ENCODE data around the gene ITPRIPL1.

ITPRIPL1 gene

DNA sequence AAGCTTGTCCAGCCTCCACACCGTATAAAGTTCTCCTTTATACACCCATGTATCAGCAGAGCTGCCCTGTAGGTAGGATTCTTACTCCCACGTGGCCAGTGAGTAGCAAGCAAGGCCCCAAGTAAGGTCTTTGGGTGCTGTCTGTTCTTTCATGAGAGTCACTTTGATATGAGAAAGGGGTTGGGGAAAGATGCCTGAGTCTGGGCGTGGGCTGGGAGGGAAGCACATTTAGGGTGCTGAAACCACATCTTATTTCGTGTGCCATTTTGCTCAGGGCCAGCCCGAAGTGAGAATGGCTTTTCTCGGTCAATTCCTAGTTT lies 436 bp upstream of the ITPRIPL1 start:
- no peak for FAIRE-seq

DNA sequence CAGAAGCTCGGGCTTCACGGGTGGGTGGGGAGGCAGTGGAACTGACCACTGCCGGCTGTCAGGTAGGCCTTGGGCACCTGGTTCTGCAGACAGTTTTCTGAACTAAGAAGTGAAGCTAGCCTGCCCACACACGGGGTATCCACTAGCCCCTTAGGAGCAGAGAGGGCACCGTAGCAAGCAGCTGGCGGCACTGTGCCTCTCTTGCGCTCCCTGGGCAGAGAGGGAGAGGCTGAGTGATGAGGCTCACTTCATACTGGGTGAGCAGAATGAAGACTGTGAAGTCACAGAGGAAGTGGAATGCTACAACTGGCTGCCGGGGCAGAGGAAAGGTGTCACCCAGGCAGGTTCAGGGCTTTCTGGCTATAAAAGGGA lies 753 bp downstream of the ITPRIPL1 start:
- FAIRE-seq: no peak

DNA sequence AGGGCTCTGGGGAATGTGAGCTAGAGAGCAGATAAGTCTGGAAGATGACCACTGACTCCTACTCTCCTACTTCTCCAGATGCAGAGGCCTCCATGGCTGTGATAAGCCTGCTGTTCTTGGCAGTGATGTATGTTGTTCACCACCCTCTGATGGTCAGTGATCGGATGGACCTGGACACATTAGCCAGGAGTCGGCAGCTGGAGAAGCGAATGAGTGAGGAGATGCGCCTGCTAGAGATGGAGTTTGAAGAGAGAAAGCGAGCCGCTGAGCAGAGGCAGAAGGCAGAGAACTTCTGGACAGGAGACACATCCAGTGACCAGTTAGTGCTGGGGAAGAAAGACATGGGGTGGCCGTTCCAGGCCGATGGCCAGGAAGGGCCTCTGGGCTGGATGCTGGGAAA lies 1.4 kb downstream of the ITPRIPL1 start:
- FAIRE-seq: no peak

DNA sequence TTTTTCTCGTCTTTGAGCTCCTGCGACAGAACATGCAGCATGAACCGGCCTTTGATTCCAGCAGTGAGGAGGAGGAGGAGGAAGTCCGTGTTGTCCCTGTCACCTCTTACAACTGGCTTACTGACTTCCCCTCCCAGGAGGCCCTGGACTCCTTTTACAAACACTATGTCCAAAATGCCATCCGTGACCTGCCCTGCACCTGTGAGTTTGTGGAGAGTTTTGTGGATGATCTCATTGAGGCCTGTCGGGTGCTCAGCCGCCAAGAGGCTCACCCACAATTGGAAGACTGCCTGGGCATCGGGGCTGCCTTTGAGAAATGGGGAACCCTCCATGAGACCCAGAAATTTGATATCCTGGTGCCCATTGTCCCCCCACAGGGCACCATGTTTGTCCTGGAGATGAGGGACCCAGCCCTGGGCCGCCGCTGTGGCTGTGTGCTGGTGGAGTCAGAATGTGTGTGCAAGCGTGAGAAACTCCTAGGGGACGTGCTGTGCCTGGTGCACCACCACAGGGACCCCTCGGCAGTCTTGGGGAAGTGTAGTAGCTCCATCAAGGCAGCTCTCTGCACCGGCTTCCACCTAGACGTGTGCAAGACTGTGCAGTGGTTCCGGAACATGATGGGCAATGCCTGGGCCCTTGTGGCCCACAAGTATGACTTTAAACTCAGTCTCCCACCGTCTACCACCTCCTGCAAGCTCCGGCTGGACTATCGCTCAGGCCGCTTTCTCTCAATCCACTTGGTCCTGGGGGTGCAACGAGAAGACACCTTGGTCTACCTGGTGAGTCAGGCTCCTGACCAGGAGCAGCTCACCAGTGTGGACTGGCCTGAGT lies 2.1 kb downstream of the ITPRIPL1 start:
- FAIRE-seq: no peak

DNA sequence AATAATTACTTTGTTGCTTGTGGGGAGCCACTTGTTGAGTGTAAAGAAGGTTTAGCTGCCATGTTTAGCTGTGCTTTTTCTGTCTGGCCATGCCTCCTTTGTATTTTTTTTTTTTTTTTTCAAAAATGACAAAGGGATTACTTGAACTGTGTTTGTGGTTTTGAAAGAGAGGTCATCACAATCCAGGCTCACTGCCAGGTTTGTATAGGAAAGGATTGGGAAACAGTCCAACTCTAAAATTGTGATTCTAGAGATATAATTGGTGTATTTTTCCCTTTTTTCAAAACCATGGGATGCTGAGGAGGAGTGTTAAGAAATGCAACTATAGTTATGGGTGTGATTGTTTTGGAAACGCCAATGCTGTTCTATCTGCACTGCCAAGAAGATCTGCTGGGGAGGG lies 4.3 kb downstream of the ITPRIPL1 start:
- no peak for FAIRE-seq

DNA sequence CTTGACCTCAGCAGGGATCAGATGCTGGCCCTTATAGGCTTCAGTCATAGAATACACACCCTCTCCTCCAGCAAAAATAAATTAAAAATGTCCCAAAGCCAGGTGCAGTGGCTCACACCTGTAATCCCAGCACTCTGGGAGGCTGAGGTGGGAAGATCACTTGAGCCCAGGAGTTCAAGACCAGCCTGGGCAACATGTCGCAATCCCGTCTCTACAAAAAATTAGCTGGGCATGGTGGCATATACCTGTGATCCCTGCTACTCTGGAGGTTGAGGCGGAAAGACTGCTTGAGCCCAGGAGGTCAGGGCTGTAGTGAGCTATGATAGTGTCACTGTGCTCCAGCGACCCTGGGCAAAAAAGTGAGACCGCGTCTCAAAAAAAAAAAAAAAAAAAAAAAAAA lies 4.8 kb downstream of the ITPRIPL1 start:
- FAIRE-seq: no peak

DNA sequence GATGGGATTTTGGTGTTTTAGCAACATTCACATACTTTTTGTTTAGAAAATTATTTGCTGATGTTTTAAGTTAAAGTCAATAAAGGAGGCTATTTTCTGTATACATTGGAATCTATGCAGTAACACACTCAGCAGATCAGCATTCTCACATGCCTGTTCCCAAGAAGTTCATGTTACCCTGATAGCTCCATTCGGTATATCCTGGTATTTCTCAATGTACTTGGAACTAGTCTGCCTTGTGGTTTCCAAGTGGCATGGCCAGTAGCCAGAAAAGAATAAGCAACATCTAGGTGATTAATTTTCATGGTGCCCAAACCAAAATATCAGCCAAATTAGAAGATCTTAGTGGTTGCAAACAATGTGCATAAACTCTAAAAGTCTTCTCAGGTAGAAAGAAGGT lies 5.3 kb downstream of the ITPRIPL1 start:
- FAIRE-seq: no peak

DNA sequence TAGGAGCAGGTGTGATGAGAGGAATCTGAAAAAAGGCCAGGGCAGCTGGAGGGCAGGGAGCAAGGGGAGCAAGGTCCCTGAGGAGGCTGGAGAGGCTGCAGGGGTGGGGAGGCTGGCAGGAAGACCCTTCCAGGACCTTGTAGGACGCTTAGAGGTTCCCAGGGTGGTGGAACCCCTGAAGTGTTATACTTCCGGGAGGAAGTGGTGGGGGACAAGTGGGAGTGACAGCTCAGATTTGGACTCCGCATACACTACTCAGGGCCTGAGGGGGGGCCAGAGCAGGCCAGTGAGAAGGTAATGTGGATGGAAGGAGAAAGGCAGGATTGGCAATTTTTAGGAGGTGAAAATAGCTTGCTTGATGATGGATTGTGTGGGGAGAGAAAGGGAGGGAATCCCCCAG lies 8.6 kb downstream of the ITPRIPL1 start:
- FAIRE-seq: no peak

DNA sequence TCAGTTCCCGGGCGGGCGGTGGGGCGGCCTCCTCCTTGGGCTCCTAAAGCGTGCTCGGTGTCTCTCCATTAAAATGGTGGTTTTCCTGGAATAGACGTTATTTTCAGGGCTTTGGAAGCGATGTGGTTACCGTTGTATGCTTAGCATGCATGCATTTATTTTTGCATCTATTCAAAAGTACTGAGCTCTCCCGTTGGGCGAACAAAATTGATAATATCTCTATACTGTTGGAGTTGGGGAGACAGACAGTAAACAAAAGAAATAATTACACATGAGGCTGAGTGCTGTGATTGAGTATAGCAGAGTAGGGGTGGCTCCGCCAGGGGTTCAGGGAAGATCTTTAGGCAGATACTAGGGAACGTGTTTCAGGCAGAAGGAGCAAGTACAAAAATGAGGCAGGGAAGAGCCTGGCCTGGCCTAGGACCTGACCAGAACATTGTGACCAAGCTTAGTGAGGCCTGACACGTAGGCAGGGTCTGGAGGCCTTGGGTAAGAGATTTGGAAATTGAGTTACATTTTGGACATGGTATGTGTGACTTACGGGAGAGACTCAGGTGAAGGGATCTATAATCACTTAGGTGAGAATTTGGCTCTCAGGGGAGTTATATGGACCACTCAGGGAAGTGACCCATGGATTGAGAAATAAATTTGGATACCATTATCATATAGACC lies 11.1 kb downstream of the ITPRIPL1 start:
- no peak for FAIRE-seq

DNA sequence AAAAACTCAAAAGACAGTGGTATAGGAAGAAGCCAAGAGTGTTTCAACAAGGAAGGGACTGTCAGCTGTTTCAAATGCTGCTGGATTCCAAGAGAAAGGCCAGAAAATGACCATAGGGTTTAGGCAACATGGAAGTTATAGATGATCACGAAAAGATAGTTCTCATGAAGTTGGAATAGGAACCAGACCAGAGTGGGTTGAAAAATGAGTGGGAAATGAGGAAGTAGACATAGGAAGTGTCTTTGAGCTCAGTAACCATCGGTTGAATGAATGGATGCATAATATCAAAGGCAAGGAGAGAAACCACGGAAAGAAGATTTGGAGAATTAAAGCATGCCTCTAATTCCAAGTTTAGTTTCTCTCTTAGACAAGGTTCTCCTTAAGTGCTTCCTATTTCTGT lies 11.8 kb downstream of the ITPRIPL1 start:
- FAIRE-seq: no peak

DNA sequence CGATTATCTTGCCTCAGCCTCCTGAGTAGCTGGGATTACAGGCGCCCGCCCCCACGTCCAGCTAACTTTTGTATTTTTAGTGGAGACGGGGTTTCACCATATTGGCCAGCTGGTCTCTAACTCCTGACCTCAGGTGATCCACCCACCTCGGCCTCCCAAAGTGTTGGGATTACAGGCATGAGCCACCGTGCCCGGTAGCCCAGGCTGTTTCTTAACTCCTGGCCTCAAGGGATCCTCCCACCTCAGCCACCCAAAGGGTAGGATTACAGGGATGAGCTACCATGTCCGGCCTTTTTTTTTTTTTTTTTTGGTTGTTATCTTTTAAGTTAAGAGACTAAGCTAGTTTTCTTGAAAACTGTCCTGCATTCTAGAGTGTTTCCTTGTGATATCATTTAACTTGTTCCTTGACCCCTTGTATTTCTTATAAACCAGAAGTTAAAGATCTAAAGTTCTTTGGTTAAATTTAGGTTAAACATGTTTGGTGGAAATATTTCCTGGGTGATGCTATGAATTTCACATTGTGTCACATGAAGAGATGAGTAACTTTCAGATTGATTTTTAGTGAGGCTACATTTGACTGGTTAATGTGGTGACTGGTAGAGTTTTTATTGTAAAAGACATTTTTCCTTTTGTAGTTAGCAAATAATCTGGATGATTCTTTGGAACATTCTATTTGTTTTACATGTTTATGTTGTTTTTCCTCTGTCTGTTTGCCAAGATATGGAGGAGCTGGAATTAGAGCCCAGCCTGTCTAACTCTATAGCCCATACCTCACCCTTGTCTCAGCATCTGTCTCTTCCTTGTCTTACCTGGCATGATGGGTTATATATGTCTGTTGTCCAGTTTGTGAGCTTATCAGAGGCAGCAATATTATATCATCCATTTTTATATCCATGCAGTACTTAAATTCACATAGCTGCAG lies 15.6 kb downstream of the ITPRIPL1 start:
- FAIRE-seq: no peak

DNA sequence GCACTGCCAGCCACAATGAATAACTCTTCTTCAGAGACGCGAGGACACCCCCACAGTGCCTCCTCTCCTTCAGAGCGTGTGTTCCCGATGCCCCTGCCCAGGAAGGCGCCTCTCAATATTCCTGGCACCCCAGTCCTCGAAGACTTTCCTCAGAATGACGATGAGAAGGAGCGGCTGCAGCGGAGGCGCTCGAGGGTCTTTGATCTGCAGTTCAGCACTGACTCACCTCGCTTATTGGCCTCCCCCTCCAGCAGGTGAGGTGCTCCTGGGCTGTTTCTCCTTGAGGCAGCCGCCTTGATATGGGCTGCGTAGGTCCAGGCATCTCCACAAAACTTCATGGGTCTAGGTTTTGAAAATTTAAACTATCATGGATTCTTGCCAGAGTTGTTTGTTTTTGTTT lies 16.5 kb downstream of the ITPRIPL1 start:
- no peak for FAIRE-seq

DNA sequence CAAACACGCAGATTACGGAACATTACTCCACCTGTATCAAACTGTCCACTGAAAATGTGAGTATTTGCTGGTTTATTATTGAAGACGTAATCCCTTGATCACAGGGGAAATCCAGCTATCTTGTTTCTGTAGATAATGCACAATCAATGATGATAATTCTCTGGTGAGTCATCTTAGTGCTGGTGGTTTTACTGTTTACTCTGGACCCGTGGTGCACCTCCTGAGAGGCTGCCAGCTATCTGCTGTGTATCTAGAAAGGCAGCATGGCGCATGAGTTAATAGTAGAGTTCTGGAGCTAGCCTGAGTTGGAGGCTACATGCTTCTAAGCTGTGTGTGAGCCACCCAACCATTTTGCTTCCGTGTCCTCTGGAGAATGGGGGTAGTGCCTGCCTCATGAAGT lies 17.0 kb downstream of the ITPRIPL1 start:
- no peak for FAIRE-seq

DNA sequence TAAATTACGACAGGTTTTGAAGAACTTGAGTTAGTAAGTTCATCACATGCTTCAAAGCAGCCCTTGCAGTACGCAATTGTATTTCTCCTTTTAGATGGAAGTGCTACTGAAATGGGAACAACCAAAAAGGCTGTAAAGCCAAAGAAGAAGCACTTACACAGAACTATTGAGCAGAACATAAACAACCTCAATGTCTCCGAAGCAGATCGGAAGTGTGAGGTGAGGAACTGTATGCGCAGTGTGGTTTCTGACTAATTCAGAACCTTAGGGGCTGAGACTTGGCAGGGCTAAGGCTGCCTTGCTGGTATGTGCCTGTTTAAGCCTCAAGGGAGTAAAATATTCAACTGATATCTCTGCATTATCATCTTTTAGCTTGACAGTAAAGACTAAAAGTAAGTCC lies 18.9 kb downstream of the ITPRIPL1 start:
- FAIRE-seq: no peak

DNA sequence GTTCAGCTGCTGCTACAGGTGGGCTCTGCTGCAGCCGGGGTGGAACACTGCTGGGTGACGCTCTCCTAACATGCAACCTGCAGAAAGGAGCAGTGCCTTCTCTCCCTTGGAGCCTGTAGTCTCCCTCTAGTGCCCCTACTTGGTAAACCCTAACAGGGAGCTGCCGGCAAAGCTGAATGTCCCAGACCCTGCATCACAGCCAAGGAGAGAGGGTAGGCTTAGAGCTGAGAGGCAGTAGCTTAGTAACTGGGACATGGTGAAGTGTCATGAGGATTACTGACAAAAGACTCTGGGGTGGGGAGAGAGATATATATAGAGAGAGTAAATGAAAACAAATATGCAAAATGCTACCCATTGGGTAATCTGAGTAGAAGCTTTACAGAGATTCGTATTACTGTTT lies 20.3 kb downstream of the ITPRIPL1 start:
- no peak for FAIRE-seq

DNA sequence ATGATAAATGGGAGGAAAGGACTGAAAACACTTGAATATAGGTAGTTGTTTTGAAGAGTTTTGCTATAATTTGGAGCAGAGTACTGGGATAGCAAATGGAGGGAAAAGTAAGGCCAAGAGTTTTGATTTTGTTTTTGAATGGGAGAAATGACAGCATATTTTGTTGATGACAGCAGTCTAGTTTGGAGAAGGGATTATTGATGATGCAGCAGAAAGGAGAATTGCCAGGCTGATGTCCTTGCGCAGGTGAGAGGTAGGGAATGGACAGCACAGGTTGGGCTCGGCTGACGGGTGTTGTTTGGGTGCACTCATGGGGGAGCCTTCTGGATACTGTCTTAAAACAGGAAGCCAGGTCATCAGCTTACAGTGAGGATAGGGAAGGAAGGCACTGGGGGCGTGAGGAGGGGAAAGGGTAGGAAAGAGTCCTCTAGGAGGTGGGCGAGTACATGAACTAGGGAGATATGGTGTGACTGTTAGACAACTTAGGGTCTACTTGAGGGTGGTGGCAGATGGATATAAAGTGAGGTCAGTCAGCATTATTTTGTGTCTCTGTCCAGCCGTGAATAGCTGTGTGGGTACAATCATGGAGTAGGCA lies 20.8 kb downstream of the ITPRIPL1 start:
- FAIRE-seq: no peak

DNA sequence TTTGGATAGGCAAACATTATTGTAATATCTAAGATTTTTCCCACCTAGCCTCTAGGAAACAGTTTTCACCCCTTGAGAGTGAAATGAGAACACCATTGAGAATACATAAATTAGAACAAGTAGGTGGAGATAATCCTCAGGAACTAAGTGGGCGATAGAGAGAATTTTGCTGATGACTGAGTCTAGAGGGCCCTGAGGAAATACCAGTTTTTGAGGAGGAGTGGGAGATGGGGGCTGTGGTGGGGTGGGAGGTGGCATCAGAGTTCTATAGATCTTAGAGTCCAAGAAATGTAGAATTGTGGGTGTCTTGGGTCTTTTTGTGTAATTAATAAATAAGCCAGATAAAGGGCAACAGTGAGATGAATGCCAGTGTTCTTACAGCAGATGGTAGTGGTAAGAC lies 22.3 kb downstream of the ITPRIPL1 start:
- no peak for FAIRE-seq

DNA sequence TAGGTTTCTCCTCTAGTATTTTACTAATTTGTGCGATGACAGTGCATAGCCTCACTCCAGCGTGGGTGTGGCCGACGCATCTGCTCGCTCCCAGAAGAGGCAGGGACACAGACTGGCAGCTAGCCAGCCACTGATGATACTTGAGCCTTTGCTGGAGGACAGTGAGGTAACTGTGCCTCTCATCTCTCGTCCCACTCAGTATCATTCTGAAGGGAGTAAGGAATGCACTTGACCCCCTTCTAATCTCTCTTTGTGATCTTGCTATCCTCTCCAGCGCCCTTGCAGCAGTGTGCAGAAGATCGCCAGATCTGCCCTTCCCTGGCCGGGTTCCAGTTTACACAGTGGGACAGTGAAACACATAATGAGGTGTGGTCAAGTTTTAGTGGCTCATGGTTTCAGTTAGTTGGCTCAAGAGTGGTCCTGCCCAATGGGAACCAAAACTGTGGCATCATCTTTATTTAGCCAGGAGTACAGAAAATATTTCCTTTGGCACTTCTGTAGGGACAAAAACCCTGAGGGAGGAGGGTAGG lies 28.0 kb downstream of the ITPRIPL1 start:
- FAIRE-seq: no peak

DNA sequence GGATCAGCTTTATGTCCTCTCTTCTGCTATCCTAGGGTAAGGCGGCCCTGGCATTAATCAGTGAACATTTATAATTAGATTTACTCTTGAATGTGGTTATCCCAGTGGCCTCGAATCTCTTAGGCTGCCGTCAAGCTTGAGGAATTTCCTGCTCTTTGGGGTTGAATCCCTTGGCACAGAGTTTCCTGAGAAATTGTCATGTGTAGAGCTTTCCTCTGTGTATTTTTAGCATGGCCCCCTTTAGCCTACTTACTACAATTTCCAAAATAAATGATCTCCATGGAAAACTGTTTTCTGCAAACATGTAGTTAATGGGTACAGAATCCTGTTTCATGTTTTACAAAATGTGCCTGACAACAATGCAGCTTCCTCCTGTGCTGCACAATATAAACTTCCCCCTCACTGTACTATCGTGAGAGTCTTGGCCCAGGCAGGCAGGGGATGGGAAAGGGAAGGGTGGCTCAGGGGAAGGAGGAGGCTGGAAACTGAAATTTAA lies 28.5 kb downstream of the ITPRIPL1 start:
- FAIRE-seq: no peak

DNA sequence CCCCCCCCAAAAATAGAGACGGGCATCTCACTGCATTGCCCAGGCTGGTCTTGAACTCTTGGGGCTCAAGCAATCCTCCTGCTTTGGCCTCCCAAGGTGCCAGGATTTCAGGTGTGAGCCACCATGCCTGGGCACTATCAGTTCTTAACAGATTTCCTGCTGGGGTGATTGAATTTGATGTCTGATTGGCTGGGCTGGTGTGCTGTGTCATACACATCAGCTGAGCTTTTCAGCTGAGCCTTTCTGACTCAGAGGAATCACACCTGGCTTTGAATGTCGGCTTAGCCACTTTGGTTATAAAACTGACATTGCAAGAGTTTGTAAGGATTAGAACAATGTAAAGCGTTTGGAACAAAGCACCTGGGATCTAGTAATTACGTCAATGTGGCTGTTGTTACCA lies 29.4 kb downstream of the ITPRIPL1 start:
- FAIRE-seq: no peak

DNA sequence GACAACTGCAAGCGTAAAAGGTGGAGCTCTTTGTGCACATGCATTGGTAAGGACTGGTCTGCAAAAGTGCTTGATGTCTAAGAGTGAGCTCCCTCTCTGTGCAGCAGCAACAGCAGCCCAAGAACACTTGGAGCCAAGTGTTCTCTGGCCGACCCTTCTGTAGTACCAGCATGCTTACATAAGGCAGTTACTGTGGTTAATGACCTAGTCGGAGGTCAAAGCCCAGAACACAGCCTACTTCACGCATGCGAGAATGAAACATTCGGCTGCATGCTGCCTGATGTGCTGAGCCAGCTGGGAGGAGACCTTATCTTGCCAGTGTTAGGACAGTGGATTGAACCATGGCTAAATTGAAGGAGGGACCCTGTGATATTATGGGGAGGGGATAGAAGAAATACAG lies 31.8 kb downstream of the ITPRIPL1 start:
- no peak for FAIRE-seq

DNA sequence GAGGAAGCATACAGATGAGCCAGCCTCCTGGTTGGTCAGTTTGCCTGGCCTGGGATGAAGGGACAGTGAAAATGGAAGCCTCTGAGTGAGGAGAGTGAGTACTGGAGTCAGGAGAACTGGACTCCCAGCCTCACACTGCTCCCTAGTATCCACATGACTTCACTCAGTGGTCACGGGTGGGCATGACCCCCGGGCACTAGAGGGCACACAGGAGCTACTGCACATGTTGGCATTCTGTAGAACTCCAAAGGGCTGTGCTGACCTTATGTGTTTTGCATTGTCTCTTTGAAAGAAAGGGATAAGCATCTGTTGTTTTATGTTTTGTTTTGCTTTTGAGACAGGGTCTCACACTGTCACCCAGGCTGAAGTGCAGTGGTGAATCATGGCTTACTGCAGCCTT lies 34.2 kb downstream of the ITPRIPL1 start:
- no peak for FAIRE-seq

DNA sequence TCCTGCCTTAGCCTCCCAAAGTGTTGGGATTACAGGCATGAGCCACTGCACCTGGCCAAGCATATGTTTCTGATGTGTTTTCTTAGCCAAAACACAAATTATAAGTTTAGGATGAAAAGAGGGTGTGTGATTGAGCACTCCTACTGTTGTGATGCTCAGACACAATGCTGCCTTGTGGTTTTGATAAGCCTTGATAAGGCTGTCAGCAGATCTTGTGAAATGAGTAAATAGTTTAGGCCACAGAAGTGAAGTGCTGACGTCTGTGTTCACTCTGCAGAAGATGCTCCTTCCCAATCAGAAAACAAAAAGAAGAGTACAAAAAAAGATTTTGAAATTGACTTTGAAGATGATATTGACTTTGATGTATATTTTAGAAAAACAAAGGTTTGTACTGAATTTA lies 34.7 kb downstream of the ITPRIPL1 start:
- FAIRE-seq: no peak
